Measurements from ENCODE around the gene MUC13.

DNA sequence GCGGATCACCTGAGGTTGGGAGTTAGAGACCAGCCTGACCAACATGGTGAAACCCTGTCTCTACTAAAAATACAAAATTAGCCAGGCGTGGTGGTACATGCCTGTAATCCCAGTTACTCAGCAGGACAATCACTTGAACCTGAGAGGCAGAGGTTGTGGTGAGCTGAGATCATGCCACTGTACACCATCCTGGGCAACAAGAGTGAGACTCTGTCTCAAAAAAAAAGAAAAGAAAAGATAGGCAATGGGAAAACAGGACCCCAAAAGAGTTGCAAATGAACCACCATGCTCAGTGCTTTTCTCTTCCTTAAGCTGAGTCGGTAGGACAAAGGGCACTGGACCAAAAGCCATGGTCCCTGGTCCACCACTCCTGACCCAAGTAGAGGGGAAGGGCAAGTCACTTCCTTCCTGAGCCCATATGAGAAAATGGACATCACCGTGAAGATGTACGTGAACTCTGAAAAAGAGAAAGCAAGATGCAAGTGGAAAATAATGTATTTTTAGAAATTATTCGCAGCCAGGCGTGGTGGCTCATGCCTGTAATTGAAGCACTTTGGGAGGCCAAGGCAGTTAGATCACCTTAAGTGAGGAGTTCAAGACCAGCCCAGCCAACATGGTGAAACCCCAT is 50.0 kb downstream of the MUC13 start:
- TF ChIP-seq, protein P1, sequence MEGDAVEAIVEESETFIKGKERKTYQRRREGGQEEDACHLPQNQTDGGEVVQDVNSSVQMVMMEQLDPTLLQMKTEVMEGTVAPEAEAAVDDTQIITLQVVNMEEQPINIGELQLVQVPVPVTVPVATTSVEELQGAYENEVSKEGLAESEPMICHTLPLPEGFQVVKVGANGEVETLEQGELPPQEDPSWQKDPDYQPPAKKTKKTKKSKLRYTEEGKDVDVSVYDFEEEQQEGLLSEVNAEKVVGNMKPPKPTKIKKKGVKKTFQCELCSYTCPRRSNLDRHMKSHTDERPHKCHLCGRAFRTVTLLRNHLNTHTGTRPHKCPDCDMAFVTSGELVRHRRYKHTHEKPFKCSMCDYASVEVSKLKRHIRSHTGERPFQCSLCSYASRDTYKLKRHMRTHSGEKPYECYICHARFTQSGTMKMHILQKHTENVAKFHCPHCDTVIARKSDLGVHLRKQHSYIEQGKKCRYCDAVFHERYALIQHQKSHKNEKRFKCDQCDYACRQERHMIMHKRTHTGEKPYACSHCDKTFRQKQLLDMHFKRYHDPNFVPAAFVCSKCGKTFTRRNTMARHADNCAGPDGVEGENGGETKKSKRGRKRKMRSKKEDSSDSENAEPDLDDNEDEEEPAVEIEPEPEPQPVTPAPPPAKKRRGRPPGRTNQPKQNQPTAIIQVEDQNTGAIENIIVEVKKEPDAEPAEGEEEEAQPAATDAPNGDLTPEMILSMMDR (conservative IDR thresholded peaks at IDR 0.05; ENCODE audit: low read depth, low read length), result no peak
- no peak for TF ChIP-seq EZH2 (IDR thresholded peaks at IDR 0.05; ENCODE audit: borderline replicate concordance, low read depth, low read length, poor library complexity, severe bottlenecking)
